ENCODE measurements around the gene SNRNP25. TPM values are rescaled to one million over a fixed set of nuclear protein-coding genes. Genes with fewer than 3 reads are reported as not detected.
"Not testable (repeated sequence)": the region's sequence is repeated elsewhere in the genome, so short reads cannot be mapped to it uniquely, and the experiment has no call there.

SNRNP25 gene
- total RNA-seq (10 to 100 TPM; 23.0 to 36.5 (median 32.4) TPM), polyA plus RNA-seq (10 to 100 TPM; 26.4 to 41.7 (median 38.8) TPM)

GRCh38 chr16:53346-54236 is at the start of gene SNRNP25, which contains the start of gene POLR3K:
TSS of gene SNRNP25 (plus strand) at chr16:53828. CDS start at chr16:54017, 189 bp downstream.
TSS of gene POLR3K (minus strand) at chr16:53608. CDS start at chr16:53586, 22 bp downstream.
- intact Hi-C loops (cut with DNase I) = no loop called here
- TF ChIP-seq CTCF (IDR thresholded peaks at IDR 0.05) (no peak), POLR2AphosphoS5 (IDR thresholded peaks at IDR 0.05) (peak; percentile 67 to 91 (median 82)), EP300 (IDR thresholded peaks at IDR 0.05) (no peak), POLR2A (IDR thresholded peaks at IDR 0.05) (peak; percentile 30 to 57)
- WGBS, 2 donors = 0 to 1% methylated on average over 91 of the region's 91 CpGs
- H3K4me3 ChIP-seq = peak within 1 kb of the TSS; percentile 70 to 91 (median 82)
- peaks cover 0 to 40% (median 14%) of the 10 kb centered on the region in 4 donors for H3K36me3 ChIP-seq
- H3K9me3 ChIP-seq = no peaks in the 10 kb centered on the region
- peak; percentile 100 for DNase-seq
- peak within 1 kb of the TSS; percentile 84 to 89 (median 85) for H3K27ac ChIP-seq
- H3K4me1 ChIP-seq = peaks cover 0 to 27% (median 17%) of the 10 kb centered on the region in 4 donors
- no peaks in the 10 kb centered on the region for H3K27me3 ChIP-seq

- no peak overlapping the region for H3K4me3 ChIP-seq
- no peaks in the 10 kb centered on the region for H3K27me3 ChIP-seq
- H3K27ac ChIP-seq = no peak overlapping the region
- TF ChIP-seq EP300 (IDR thresholded peaks at IDR 0.05) = no peak
- no peak for TF ChIP-seq POLR2AphosphoS5 (IDR thresholded peaks at IDR 0.05)
- TF ChIP-seq CTCF (IDR thresholded peaks at IDR 0.05) = no peak
- TF ChIP-seq POLR2A (IDR thresholded peaks at IDR 0.05) = no peak
- H3K4me1 ChIP-seq = no peaks in the 10 kb centered on the region
- no peaks in the 10 kb centered on the region for H3K9me3 ChIP-seq
- DNase-seq = peak; percentile 71
- 74 to 76% methylated on average over 48 of the region's 48 CpGs for WGBS, 2 donors
- H3K36me3 ChIP-seq = no peaks in the 10 kb centered on the region
- intact Hi-C loops (cut with DNase I) = no loop called here
These were observed 43.5 kb upstream of the SNRNP25 start for GRCh38 chr16:9903-10665.

- TF ChIP-seq CTCF (IDR thresholded peaks at IDR 0.05) = peak in 1 of 4 experiments; percentile 34
- H3K4me1 ChIP-seq; H3K9me3 ChIP-seq; H3K27me3 ChIP-seq; intact Hi-C loops (cut with DNase I); H3K36me3 ChIP-seq; H3K27ac ChIP-seq; H3K4me3 ChIP-seq: not testable (repeated sequence)
- WGBS, 2 donors = 53 to 57% methylated on average over 15 to 17 of the region's 27 CpGs
- peak; percentile 99 for DNase-seq
These were observed 42.9 kb upstream of the SNRNP25 start for GRCh38 chr16:10772-11171.

GRCh38 chr16:17062-17765 is 36.4 kb upstream of the SNRNP25 start:
- DNase-seq = peak; percentile 54
- H3K27ac ChIP-seq; intact Hi-C loops (cut with DNase I); H3K27me3 ChIP-seq; H3K4me3 ChIP-seq; H3K9me3 ChIP-seq; H3K36me3 ChIP-seq; H3K4me1 ChIP-seq: not testable (repeated sequence)
- WGBS, 2 donors = 92 to 94% methylated on average over 19 of the region's 20 CpGs

GRCh38 chr16:20886-21285 is 32.7 kb upstream of the SNRNP25 start:
- H3K4me1 ChIP-seq; H3K9me3 ChIP-seq; H3K4me3 ChIP-seq; H3K27me3 ChIP-seq; intact Hi-C loops (cut with DNase I); H3K27ac ChIP-seq; H3K36me3 ChIP-seq: not testable (repeated sequence)
- 90 to 92% methylated on average over 12 of the region's 12 CpGs for WGBS, 2 donors
- DNase-seq = peak; percentile 33

GRCh38 chr16:24151-24550 is 29.5 kb upstream of the SNRNP25 start:
- H3K27me3 ChIP-seq; H3K4me1 ChIP-seq; H3K9me3 ChIP-seq; H3K36me3 ChIP-seq; H3K27ac ChIP-seq; intact Hi-C loops (cut with DNase I); H3K4me3 ChIP-seq: not testable (repeated sequence)
- 88 to 92% methylated on average over 17 of the region's 22 CpGs for WGBS, 2 donors
- DNase-seq = peak; percentile 53

- 41 to 56% methylated on average over 2 of the region's 5 CpGs for WGBS, 2 donors
- intact Hi-C loops (cut with DNase I); H3K27me3 ChIP-seq; DNase-seq; H3K27ac ChIP-seq; H3K4me1 ChIP-seq; H3K36me3 ChIP-seq; H3K9me3 ChIP-seq; H3K4me3 ChIP-seq: not testable (repeated sequence)
These were observed 27.7 kb upstream of the SNRNP25 start for GRCh38 chr16:25926-26348.

GRCh38 chr16:30627-31026 is 23.0 kb upstream of the SNRNP25 start:
- H3K36me3 ChIP-seq; DNase-seq; H3K4me1 ChIP-seq; H3K4me3 ChIP-seq; H3K9me3 ChIP-seq; H3K27me3 ChIP-seq; intact Hi-C loops (cut with DNase I); H3K27ac ChIP-seq: not testable (repeated sequence)
- 41 to 88% methylated on average over 1 to 6 of the region's 7 CpGs for WGBS, 2 donors

Measured in sigmoid colon (tissue), 7 donors.